Activated CD8-positive, alpha-beta T cell treated with anti-CD3 and anti-CD28 coated beads for 36 hours (primary cell): Measurements from ENCODE around the gene MED29. TPM values are rescaled to one million over a fixed set of nuclear protein-coding genes. Genes with fewer than 3 reads are reported as not detected.
A peak's percentile ranks its signal among the peaks of the same experiment; 100 is the strongest.

Source experiments
- ATAC-seq: fragments of 200-7000 bp; cut with Tn5 transposase; one replicate; pipeline ENCODE4 v1.10.0; 2021; ENCODE audit warnings: mild to moderate bottlenecking, moderate library complexity
- CTCF ChIA-PET: fragments of 350-600 bp; sonication (Branson Sonifier 250); formaldehyde crosslinking; loops from one replicate; lab custom pipeline; 2021; ENCODE audit warnings: antibody characterized with exemption; lab: Charles Lee
- POLR2A ChIA-PET: fragments of 350-600 bp; sonication (Branson Sonifier 250); formaldehyde crosslinking; loops from one replicate; lab custom pipeline; 2021; ENCODE audit warnings: antibody characterized with exemption; lab: Charles Lee
- DNase-seq: peaks from one replicate; pipeline ENCODE4 v3.0.0-alpha.2; 2020
- H3K27ac Mint-ChIP-seq: one replicate; pipeline ENCODE4 v1.8.0; 2021; ENCODE audit warnings: mild to moderate bottlenecking, mixed read lengths
- H3K27me3 Mint-ChIP-seq: one replicate; pipeline ENCODE4 v1.8.0; 2021; ENCODE audit warnings: mixed read lengths
- H3K36me3 Mint-ChIP-seq: one replicate; pipeline ENCODE4 v1.8.0; 2021; ENCODE audit warnings: low read depth, mixed read lengths
- H3K4me1 Mint-ChIP-seq: one replicate; pipeline ENCODE4 v1.8.0; 2021; ENCODE audit warnings: low read depth, mixed read lengths
- H3K4me3 Mint-ChIP-seq: one replicate; pipeline ENCODE4 v1.8.0; 2021; ENCODE audit warnings: mild to moderate bottlenecking, moderate library complexity, mixed read lengths
- H3K9me3 Mint-ChIP-seq: one replicate; pipeline ENCODE4 v1.8.0; 2021; ENCODE audit warnings: mixed read lengths
- CTCF ChIP-seq: fragments of 200-600 bp; IDR thresholded peaks from one replicate; pipeline ENCODE4 v1.8.0; 2022; ENCODE audit warnings: antibody characterized with exemption, mild to moderate bottlenecking
- intact Hi-C: fragments of 100-400 bp; cut with micrococcal nuclease; formaldehyde crosslinking; loops from one replicate; pipeline ENCODE4 v1.10.0; 2022
- total RNA-seq, 2 experiments: library from RNA; stranded (reverse); gene quantifications; one replicate each; pipeline ENCODE4 v1.2.3, GENCODE V29; 2021

MED29 gene
- total RNA-seq, 2 experiments from 2014 or later: 19.5 to 19.8 TPM

GRCh38 chr19:39430675-39431593 is 39.8 kb downstream of the MED29 start:
- H3K9me3 Mint-ChIP-seq: no peaks in the 10 kb centered on the region
- H3K4me1 Mint-ChIP-seq: peaks cover 38% of the 10 kb centered on the region
- CTCF ChIA-PET: no interaction called here
- no peak for TF ChIP-seq CTCF
- H3K27ac Mint-ChIP-seq: peak overlapping the region; percentile 89
- POLR2A ChIA-PET: interaction anchor here (0.7 to 5.9 kb wide), 7 partner anchors 7 to 109 kb away, joined by 3 to 137 read pairs (median 4); partner anchors contain the start of genes GMFG and SUPT5H
- DNase-seq (peak; percentile 74), ATAC-seq (peak; percentile 70)
- H3K4me3 Mint-ChIP-seq: peak overlapping the region; percentile 6
- peaks cover 37% of the 10 kb centered on the region for H3K36me3 Mint-ChIP-seq
- intact Hi-C loops: no loop called here
- H3K27me3 Mint-ChIP-seq: no peaks in the 10 kb centered on the region

- Mint-ChIP-seq H3K27me3 (no peaks in the 10 kb centered on the region), H3K27ac (peak overlapping the region; percentile 71), H3K4me3 (peak overlapping the region; percentile 100), H3K36me3 (peaks cover 37% of the 10 kb centered on the region), H3K4me1 (peaks cover 48% of the 10 kb centered on the region), H3K9me3 (no peaks in the 10 kb centered on the region)
- POLR2A ChIA-PET: interaction anchor here (0.6 to 5.9 kb wide), 15 partner anchors 8 to 109 kb away, joined by 3 to 137 read pairs (median 5); partner anchors contain the start of genes EID2B, GMFG, MED29 and PAF1
- no peak for ATAC-seq
- intact Hi-C loops: no loop called here
- CTCF ChIA-PET: interaction anchor here (1.3 kb wide), 1 partner anchor 100 kb away, joined by 5 read pairs; the partner anchor contains the start of gene EID2B
- DNase-seq: no peak
- no peak for TF ChIP-seq CTCF
Observed at GRCh38 chr19:39432677-39433025, 41.5 kb downstream of the MED29 start.

GRCh38 chr19:39433480-39434079 is 42.4 kb downstream of the MED29 start:
- POLR2A ChIA-PET: interaction anchor here (0.7 to 5.9 kb wide), 17 partner anchors 8 to 105 kb away, joined by 3 to 137 read pairs (median 4); partner anchors contain the start of genes EID2B, GMFG, MED29 and PAF1
- DNase-seq: no peak
- intact Hi-C loops: no loop called here
- ATAC-seq: no peak
- Mint-ChIP-seq H3K4me1 (peaks cover 48% of the 10 kb centered on the region), H3K4me3 (peak overlapping the region; percentile 100), H3K27me3 (no peaks in the 10 kb centered on the region), H3K27ac (peak overlapping the region; percentile 99), H3K9me3 (no peaks in the 10 kb centered on the region), H3K36me3 (peaks cover 37% of the 10 kb centered on the region)
- CTCF ChIA-PET: interaction anchor here (0.9 to 1.3 kb wide), 4 partner anchors 10 to 222 kb away, joined by 3 to 5 read pairs (median 3); partner anchors contain the start of genes EID2B, MED29 and PAF1
- TF ChIP-seq CTCF: no peak

GRCh38 chr19:39434123-39435076 is 43.2 kb downstream of the MED29 start:
- peaks cover 48% of the 10 kb centered on the region for H3K4me1 Mint-ChIP-seq
- H3K27ac Mint-ChIP-seq: peak overlapping the region; percentile 99
- H3K27me3 Mint-ChIP-seq: no peaks in the 10 kb centered on the region
- intact Hi-C loops: no loop called here
- POLR2A ChIA-PET: interaction anchor here (0.7 to 5.9 kb wide), 32 partner anchors 7 to 411 kb away, joined by 3 to 137 read pairs (median 6); partner anchors contain the start of genes DLL3, MED29, PAF1 and PLEKHG2
- ATAC-seq (no peak), DNase-seq (no peak)
- peak overlapping the region; percentile 100 for H3K4me3 Mint-ChIP-seq
- no peaks in the 10 kb centered on the region for H3K9me3 Mint-ChIP-seq
- CTCF ChIA-PET: interaction anchor here (0.9 to 1.6 kb wide), 8 partner anchors 9 to 238 kb away, joined by 3 to 7 read pairs (median 5); partner anchors contain the start of genes MED29, PAF1 and PLEKHG2
- no peak for TF ChIP-seq CTCF
- H3K36me3 Mint-ChIP-seq: peaks cover 37% of the 10 kb centered on the region
